Measurements from ENCODE around the gene MGA. TPM values are rescaled to one million over a fixed set of nuclear protein-coding genes. Genes with fewer than 3 reads are reported as not detected.

MGA gene
- total and polyA plus RNA-seq, 8 donors = 2.1 to 75.2 (median 21.4) TPM

DNA sequence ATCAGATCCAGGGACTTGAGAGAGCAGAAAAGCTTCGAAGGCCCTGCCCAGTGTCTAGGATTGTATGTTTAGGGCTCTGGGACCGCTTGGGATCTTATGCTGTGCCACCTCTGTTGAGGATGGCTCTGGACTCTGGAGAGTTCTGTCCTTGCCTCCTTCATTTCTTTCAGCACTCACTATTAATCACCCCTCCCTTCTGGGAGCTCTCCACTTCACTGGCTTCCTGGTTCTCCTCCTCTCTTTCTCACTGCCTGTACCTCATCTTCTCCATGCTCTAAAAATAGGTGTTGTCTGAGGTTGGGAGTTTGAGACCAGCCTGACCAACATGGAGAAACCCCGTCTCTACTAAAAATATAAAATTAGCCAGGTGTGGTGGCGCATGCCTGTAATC, 131.3 kb downstream of the MGA start:
- intact Hi-C loops (cut with DNase I; ENCODE audit: low total_unique reads) = no loop called here
- no peak overlapping the region for H3K4me3 ChIP-seq
- H3K27ac ChIP-seq = peak overlapping the region in 4 of 5 donors; percentile 36 to 55 (median 50)
- H3K36me3 ChIP-seq = no peaks in the 10 kb centered on the region
- 84 to 88% (median 88%) methylated on average over 4 of the region's 4 CpGs for WGBS, 5 donors
- DNase-seq = no peak
- no peaks in the 10 kb centered on the region for H3K9me3 ChIP-seq
- H3K4me1 ChIP-seq = peaks cover 39 to 78% (median 53%) of the 10 kb centered on the region in 4 donors
- no peaks in the 10 kb centered on the region for H3K27me3 ChIP-seq
- TF ChIP-seq POLR2AphosphoS5 (IDR thresholded peaks at IDR 0.05) (no peak), EP300 (IDR thresholded peaks at IDR 0.05) (no peak), POLR2A (IDR thresholded peaks at IDR 0.05) (no peak)
- TF ChIP-seq, protein P1, sequence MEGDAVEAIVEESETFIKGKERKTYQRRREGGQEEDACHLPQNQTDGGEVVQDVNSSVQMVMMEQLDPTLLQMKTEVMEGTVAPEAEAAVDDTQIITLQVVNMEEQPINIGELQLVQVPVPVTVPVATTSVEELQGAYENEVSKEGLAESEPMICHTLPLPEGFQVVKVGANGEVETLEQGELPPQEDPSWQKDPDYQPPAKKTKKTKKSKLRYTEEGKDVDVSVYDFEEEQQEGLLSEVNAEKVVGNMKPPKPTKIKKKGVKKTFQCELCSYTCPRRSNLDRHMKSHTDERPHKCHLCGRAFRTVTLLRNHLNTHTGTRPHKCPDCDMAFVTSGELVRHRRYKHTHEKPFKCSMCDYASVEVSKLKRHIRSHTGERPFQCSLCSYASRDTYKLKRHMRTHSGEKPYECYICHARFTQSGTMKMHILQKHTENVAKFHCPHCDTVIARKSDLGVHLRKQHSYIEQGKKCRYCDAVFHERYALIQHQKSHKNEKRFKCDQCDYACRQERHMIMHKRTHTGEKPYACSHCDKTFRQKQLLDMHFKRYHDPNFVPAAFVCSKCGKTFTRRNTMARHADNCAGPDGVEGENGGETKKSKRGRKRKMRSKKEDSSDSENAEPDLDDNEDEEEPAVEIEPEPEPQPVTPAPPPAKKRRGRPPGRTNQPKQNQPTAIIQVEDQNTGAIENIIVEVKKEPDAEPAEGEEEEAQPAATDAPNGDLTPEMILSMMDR (IDR thresholded peaks at IDR 0.05) = no peak

DNA sequence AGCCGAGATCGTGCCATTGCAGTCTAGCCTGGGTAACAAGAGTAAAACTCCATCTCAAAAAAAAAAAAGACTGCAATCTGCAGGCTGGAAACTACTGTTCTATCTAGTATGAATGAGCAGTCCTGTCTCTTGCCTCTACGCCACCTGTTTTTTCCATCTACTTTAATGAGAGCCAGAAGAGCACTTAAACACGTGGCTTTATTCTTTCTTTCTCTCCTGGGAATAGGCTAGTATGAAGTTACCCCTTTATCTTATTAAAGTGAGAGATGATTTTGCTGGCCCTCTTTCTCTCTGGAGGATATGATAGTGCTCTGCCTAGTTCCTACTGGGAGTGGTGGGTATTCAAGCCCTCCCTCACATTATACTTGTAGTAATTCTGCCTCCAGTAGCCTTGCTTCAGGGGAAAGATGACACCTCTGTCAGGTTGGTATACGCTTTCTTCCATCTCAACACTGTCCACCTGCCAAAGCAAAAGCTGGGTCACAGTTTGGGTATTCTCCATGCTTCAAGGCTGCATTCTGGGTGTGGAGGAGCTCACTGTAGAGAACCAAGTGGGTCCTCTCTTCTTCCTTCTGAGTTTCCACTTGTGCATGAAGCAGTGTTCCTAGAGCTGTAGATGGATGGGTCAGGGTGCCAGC, 131.9 kb downstream of the MGA start:
- Histone ChIP-seq H3K36me3 (no peaks in the 10 kb centered on the region), H3K27ac (peak overlapping the region in 2 of 5 donors; percentile 47 to 55), H3K9me3 (no peaks in the 10 kb centered on the region), H3K4me1 (peaks cover 43 to 83% (median 59%) of the 10 kb centered on the region in 4 donors), H3K27me3 (no peaks in the 10 kb centered on the region), H3K4me3 (no peak overlapping the region)
- no peak for DNase-seq
- intact Hi-C loops (cut with DNase I; ENCODE audit: low total_unique reads) = no loop called here
- TF ChIP-seq EP300 (IDR thresholded peaks at IDR 0.05) (no peak), POLR2A (IDR thresholded peaks at IDR 0.05) (no peak), POLR2AphosphoS5 (IDR thresholded peaks at IDR 0.05) (no peak)
- TF ChIP-seq, protein P1 (IDR thresholded peaks at IDR 0.05) = no peak
- WGBS, 5 donors = 84 to 90% (median 89%) methylated on average over 5 of the region's 5 CpGs

DNA sequence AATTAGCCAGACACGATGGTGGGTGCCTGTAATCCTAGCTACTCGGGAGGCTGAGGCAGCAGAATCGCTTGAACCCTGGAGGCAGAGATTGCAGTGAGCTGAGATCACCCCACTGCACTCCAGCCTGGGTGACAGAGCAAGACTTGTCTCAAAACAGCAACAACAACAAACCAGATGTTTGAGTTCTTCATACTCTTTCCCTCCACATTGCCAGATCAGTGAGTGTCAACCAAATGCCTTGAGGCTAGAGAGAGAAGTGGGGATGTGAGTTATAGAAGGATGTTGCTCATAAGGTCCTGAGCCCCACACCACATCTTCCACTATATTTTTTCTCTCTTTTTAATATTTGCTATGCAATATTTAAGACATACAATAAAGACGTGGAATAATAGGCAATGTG, 133.9 kb downstream of the MGA start:
- intact Hi-C loops (cut with DNase I; ENCODE audit: low total_unique reads) = no loop called here
- no peak for TF ChIP-seq POLR2AphosphoS5 (IDR thresholded peaks at IDR 0.05)
- TF ChIP-seq, protein P1 (IDR thresholded peaks at IDR 0.05) = no peak
- H3K4me3 ChIP-seq = no peak overlapping the region
- H3K9me3 ChIP-seq = no peaks in the 10 kb centered on the region
- no peak overlapping the region for H3K27ac ChIP-seq
- H3K27me3 ChIP-seq = no peaks in the 10 kb centered on the region
- no peaks in the 10 kb centered on the region for H3K36me3 ChIP-seq
- WGBS, 5 donors = 75 to 88% (median 78%) methylated on average over 4 of the region's 4 CpGs
- H3K4me1 ChIP-seq = peaks cover 32 to 69% (median 54%) of the 10 kb centered on the region in 4 donors
- DNase-seq = no peak

DNA sequence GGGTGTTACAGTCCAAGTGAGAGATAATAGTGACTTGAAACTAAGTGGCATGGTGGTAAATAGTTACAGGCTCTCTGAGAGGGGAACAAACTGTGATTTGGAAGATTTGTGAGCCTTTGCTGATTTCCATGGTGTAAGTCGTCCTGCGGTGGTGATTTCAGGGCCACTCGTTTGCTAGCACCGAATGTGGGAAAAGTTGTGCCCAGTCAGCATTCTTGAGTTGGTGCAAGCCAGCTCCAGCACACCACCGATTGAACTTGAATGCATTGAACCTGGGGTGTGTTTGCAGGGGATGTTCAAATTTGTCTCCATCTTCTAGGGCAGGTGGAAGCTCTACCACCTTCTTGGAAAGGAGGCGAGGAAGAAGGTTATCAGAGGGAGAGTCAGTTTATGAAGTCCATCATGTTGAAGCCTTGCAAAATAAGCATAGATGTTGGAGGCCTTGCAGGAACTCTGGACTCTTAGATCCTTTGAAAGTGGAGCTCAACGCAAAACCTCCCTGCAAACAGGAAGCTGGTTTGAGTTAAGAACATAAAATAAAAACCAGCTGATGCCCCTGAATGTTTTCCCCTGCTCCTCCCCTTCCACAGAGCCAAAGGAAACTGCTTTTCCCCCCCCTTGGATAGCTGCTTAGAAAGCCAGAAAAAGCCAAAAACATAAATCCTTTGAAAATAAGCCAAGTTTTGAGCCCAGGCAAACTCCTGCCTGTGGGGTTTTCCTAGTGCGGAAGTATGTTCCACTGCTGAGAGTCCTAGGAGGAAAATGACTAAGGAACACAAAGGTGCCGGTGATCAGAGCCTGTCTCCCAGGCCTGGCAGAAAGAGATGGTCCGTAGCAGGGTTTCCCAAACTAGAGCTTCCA, 136.0 kb downstream of the MGA start:
- no peaks in the 10 kb centered on the region for H3K27me3 ChIP-seq
- WGBS, 5 donors = 59 to 64% (median 62%) methylated on average over 10 of the region's 10 CpGs
- H3K27ac ChIP-seq = peak overlapping the region in 3 of 5 donors; percentile 44 to 74 (median 44)
- TF ChIP-seq EP300 (IDR thresholded peaks at IDR 0.05) (no peak), POLR2AphosphoS5 (IDR thresholded peaks at IDR 0.05) (peak in 1 of 3 donors; percentile 13), POLR2A (IDR thresholded peaks at IDR 0.05) (no peak)
- TF ChIP-seq, protein P1 (IDR thresholded peaks at IDR 0.05) = no peak
- H3K36me3 ChIP-seq = peaks cover 0 to 21% (median 19%) of the 10 kb centered on the region in 4 donors
- H3K4me3 ChIP-seq = no peak overlapping the region
- intact Hi-C loops (cut with DNase I; ENCODE audit: low total_unique reads) = no loop called here
- DNase-seq = peak in 1 of 2 donors; percentile 48
- no peaks in the 10 kb centered on the region for H3K9me3 ChIP-seq
- peaks cover 22 to 50% (median 32%) of the 10 kb centered on the region in 4 donors for H3K4me1 ChIP-seq

Data from stomach (tissue), 9 donors.